Glomerular visceral epithelial cell (primary cell): ENCODE results near the gene FHOD3.

Experiments used
- DNase-seq: peaks from one replicate; pipeline ENCODE4 v3.0.0-alpha.2; 2016; ENCODE audit errors: extremely low spot score

FHOD3 gene

GRCh38 chr18:36381075-36381474 lies 83.6 kb downstream of the FHOD3 start:
- DNase-seq = no peak

DNA sequence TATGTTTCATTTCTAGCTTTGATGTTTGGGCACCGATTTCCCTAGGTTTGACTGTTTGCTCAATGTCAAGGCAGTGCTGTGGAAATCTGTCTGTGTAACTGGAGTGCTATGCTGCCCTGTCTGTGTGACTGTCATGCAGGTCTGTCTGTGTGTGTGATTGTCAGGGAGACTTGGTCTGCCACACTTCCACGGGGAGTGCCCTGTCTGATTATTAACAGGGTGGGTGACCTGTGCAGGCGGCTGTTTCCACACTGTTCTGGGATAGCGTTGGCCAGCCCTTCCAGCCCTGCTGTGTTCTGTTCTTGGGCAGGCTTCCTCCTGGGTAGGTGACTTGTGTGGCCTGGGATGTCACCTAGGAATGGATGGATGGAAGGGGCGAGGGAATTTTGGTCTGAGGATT lies 85.3 kb downstream of the FHOD3 start:
- no peak for DNase-seq

- peak; percentile 63 for DNase-seq
These were observed 88.8 kb downstream of the FHOD3 start for GRCh38 chr18:36386150-36386920.

GRCh38 chr18:36387310-36387709 lies 89.8 kb downstream of the FHOD3 start:
- DNase-seq = no peak

- no peak for DNase-seq
These were observed 90.8 kb downstream of the FHOD3 start for GRCh38 chr18:36388310-36388709.

DNA sequence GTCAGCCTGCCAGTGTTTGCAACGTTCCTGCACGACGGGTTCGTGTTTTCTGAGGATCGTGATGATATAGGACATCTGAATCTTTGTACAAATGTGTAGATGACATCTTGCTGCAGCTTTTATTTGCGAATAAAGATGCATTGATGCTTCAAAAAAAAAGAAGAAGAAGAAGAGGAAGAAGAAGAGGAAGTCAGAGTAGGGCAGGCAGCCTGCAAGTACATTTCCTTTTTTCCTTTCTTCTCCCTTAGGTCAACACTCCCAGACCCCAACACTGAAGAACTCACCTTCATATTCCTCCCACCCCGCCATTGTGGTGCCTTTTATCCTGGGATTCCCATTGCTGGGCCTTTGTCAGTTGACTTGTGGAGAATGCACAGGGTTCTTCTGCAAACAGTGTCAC lies 91.5 kb downstream of the FHOD3 start:
- DNase-seq = no peak

- no peak for DNase-seq
These were observed 92.5 kb downstream of the FHOD3 start for GRCh38 chr18:36389811-36390581.

- DNase-seq = no peak
These were observed 94.1 kb downstream of the FHOD3 start for GRCh38 chr18:36391426-36392145.

GRCh38 chr18:36392164-36392978 lies 94.9 kb downstream of the FHOD3 start:
- DNase-seq = no peak

DNA sequence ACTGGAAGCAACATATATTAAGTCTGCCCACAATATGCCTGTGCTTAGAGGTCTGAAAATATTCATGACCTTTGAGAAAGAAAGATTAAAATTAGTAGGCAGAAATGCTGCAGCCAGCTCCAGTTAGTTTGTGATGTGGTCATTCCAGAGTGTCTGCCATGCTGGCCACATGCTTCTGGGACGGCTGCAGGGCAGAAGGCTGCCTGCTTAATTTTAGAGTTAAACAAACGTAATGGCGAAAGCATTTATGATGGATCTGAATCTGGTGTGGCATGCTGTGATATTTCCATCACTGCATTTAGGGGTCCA lies 95.4 kb downstream of the FHOD3 start:
- no peak for DNase-seq

DNA sequence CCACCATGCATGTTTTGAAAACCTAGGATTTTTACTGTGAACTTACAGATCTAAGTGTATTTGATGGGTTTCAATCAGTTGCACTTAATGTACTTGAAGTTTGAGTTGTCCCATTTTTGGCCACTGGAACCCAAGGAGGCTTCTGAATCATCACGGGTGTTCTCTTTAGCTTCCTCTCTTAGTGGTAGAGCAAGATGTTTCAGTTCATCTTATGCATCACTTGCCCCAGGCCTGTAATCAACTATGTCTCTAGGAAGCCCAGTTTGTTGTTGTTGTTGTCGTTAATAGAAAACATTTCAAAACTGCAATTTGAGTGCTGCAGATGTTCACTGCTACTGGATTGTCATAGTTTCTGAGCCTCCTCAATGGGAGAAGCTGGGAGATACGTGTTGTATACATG lies 97.0 kb downstream of the FHOD3 start:
- DNase-seq = no peak

GRCh38 chr18:36396190-36396589 lies 98.7 kb downstream of the FHOD3 start:
- no peak for DNase-seq

DNA sequence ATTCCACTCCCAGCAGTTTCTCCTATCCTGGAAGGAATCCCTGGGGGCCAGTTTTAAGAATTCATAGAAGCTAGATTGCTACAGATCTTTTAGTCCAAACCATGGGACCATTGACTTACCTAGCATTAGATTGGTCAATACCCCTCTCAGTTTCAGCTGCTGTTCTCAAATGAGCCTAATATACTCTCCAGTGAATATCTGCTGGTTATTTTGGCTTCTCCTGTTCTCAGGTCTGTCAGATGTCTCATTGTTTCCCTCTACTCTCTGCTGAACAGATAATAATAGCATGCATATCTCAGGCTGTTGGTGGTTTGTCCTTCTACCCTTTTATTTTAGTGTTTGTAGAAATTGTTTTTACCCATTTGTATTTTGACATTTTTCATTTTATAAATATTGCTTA lies 99.5 kb downstream of the FHOD3 start:
- no peak for DNase-seq

GRCh38 chr18:36398419-36398818 lies 100.9 kb downstream of the FHOD3 start:
- no peak for DNase-seq

GRCh38 chr18:36399055-36399454 lies 101.5 kb downstream of the FHOD3 start:
- no peak for DNase-seq

DNA sequence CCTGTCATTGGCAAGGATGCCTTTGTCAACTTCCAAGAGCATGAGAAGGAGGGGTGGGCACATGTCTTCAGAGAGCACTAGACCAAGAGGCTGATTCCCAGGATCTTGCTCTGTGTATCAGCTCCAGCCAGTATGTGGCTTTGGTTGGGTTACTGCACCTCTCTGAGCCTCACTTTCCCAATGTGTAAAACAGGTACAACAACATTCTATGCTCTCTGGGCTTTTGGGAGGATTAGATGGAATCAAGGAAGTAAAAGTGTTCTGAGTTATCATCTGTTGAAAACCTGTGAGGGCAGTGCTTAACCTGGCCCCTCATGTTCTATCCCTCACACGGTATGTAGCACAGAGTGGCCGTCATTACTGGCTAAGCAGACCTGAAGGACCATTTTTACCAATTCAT lies 103.9 kb downstream of the FHOD3 start:
- no peak for DNase-seq

GRCh38 chr18:36402765-36403396 lies 105.4 kb downstream of the FHOD3 start:
- no peak for DNase-seq

GRCh38 chr18:36403896-36404820 lies 106.6 kb downstream of the FHOD3 start:
- DNase-seq = no peak

- no peak for DNase-seq
These were observed 108.1 kb downstream of the FHOD3 start for GRCh38 chr18:36405611-36406010.

DNA sequence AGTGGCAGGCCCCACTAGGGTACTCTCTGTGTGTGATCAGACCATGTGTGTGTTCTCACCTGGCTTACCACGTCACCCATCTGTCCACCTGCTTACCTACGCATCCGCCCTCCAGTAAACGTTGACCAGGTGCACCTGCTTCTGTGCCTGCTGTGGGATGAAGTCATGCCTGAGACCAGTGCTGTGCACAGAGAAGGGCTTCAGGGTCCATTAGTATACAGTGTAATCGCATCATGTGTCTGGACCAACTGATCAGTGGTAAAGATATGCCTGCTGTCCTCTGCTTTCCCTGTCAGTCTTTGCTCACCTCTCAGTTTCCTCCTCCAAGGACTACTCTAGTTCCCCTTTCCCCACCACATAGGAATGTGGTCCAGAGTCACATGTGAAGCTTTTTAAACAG lies 109.3 kb downstream of the FHOD3 start:
- DNase-seq = no peak
